Thyroid gland (tissue), 4 donors: Measurements from ENCODE around the gene CPA1.

Experiments
- CTCF ChIP-seq, 6 experiments: fragments of 200-600 bp in 3 of 6; fragments of 450-650 bp in 3 of 6; sonication (generic) in 3 of 6; IDR thresholded peaks; one replicate each; pipeline ENCODE4 v1.5.1; 2016 to 2019; ENCODE audit warnings: antibody characterized with exemption in 6 of 6, mild to moderate bottlenecking in 2 of 6, inconsistent platforms in 1 of 6, moderate library complexity in 1 of 6
- POLR2A ChIP-seq, 2 donors: fragments of 450-650 bp; IDR thresholded peaks; one replicate each; pipeline ENCODE4 v1.6.1; 2017; ENCODE audit warnings: antibody characterized with exemption in 2 of 2, mild to moderate bottlenecking in 2 of 2, moderate library complexity in 1 of 2

GRCh38 chr7:130352194-130353074 is 27.9 kb upstream of the CPA1 start:
- TF ChIP-seq CTCF (IDR thresholded peaks at IDR 0.05) (no peak), POLR2A (IDR thresholded peaks at IDR 0.05) (no peak)
